ENCODE data around the gene CCDC68. TPM values are rescaled to one million over a fixed set of nuclear protein-coding genes. Genes with fewer than 3 reads are reported as not detected.

The CCDC68 gene
- total RNA-seq, 5 donors from 2014 or later (not counting 1 experiment from before 2014, with no cell fraction given) = 0.13 TPM; not detected in 4

- H3K4me1 Mint-ChIP-seq = peaks cover 5 to 8% (median 7%) of the 10 kb centered on the region in 3 donors
These were observed 86.6 kb downstream of the CCDC68 start for GRCh38 chr18:54872681-54873080.

GRCh38 chr18:54871231-54871630 is 88.0 kb downstream of the CCDC68 start:
- H3K27ac Mint-ChIP-seq = no peak overlapping the region
- Histone ChIP-seq H3K27ac (ENCODE audit: low read length) (no peak overlapping the region), H3K27me3 (replicated peaks in 1 of 2; ENCODE audit: control insufficient read depth in 2 of 2, extremely low read depth in 1 of 2, insufficient read depth in 2 of 2, low read length in 1 of 2) (peaks cover 0 to 3% of the 10 kb centered on the region in 2 experiments), H3K9me3 (no peaks in the 10 kb centered on the region), H3K36me3 (ENCODE audit: control insufficient read depth in 2 of 2, extremely low read depth in 1 of 2, insufficient read depth in 1 of 2, low read length in 1 of 2) (no peaks in the 10 kb centered on the region), H3K4me1 (ENCODE audit: control insufficient read depth in 1 of 2, extremely low read depth in 1 of 2, insufficient read depth in 2 of 2, low read length in 2 of 2) (no peaks in the 10 kb centered on the region), H3K4me3 (ENCODE audit: control insufficient read depth in 1 of 2, extremely low read depth in 1 of 2, low read length in 1 of 2) (no peak overlapping the region)
- no peaks in the 10 kb centered on the region for H3K27me3 Mint-ChIP-seq
- ATAC-seq (replicated peaks in 1 of 4) (no peak), DNase-seq (no peak)
- H3K4me1 Mint-ChIP-seq = peaks cover 5 to 8% (median 7%) of the 10 kb centered on the region in 3 donors
- ChIA-PET CTCF (no interaction called here), POLR2A (interaction anchor here in 1 of 2 donors (0.9 kb wide), 1 partner anchor 11 kb away, joined by 7 read pairs; no protein-coding TSS in a partner anchor)
- WGBS (ENCODE audit: insufficient coverage) = 95% methylated on average over 4 of the region's 6 CpGs
- no peak overlapping the region for H3K4me3 Mint-ChIP-seq
- no peaks in the 10 kb centered on the region for H3K9me3 Mint-ChIP-seq
- H3K36me3 Mint-ChIP-seq = peaks cover 8% of the 10 kb centered on the region

More at GRCh38 chr18:54872681-54873080, 86.6 kb downstream of the CCDC68 start:
- ChIA-PET POLR2A (no interaction called here), CTCF (interaction anchor here (0.7 to 0.8 kb wide), 3 partner anchors 43 to 1721 kb away, joined by 3 to 4 read pairs (median 3); no protein-coding TSS in a partner anchor)
- H3K36me3 Mint-ChIP-seq = peaks cover 5% of the 10 kb centered on the region
- H3K4me3 Mint-ChIP-seq = no peak overlapping the region
- no peak for ATAC-seq (replicated peaks in 1 of 4)
- DNase-seq = no peak
- no peaks in the 10 kb centered on the region for H3K9me3 Mint-ChIP-seq
- Histone ChIP-seq H3K9me3 (no peaks in the 10 kb centered on the region), H3K36me3 (ENCODE audit: control insufficient read depth in 2 of 2, extremely low read depth in 1 of 2, insufficient read depth in 1 of 2, low read length in 1 of 2) (no peaks in the 10 kb centered on the region), H3K27ac (ENCODE audit: low read length) (no peak overlapping the region), H3K4me3 (ENCODE audit: control insufficient read depth in 1 of 2, extremely low read depth in 1 of 2, low read length in 1 of 2) (no peak overlapping the region), H3K27me3 (replicated peaks in 1 of 2; ENCODE audit: control insufficient read depth in 2 of 2, extremely low read depth in 1 of 2, insufficient read depth in 2 of 2, low read length in 1 of 2) (no peaks in the 10 kb centered on the region), H3K4me1 (ENCODE audit: control insufficient read depth in 1 of 2, extremely low read depth in 1 of 2, insufficient read depth in 2 of 2, low read length in 2 of 2) (no peaks in the 10 kb centered on the region)
- H3K27ac Mint-ChIP-seq = no peak overlapping the region
- H3K27me3 Mint-ChIP-seq = no peaks in the 10 kb centered on the region
- WGBS (ENCODE audit: insufficient coverage) = no CpG with 5 or more reads among the region's 1 CpG

- no peaks in the 10 kb centered on the region for H3K36me3 ChIP-seq (ENCODE audit: control insufficient read depth in 2 of 2, extremely low read depth in 1 of 2, insufficient read depth in 1 of 2, low read length in 1 of 2)
- no peaks in the 10 kb centered on the region for H3K9me3 ChIP-seq
- POLR2A ChIA-PET = interaction anchor here in 1 of 2 donors (0.7 kb wide), 1 partner anchor 24 kb away, joined by 3 read pairs; no protein-coding TSS in a partner anchor
- 77% methylated on average over 5 of the region's 5 CpGs for WGBS (ENCODE audit: insufficient coverage)
- no peaks in the 10 kb centered on the region for H3K4me1 ChIP-seq (ENCODE audit: control insufficient read depth in 1 of 2, extremely low read depth in 1 of 2, insufficient read depth in 2 of 2, low read length in 2 of 2)
- Mint-ChIP-seq H3K27ac (no peak overlapping the region), H3K36me3 (peaks cover 8% of the 10 kb centered on the region), H3K4me1 (no peaks in the 10 kb centered on the region), H3K9me3 (no peaks in the 10 kb centered on the region), H3K27me3 (no peaks in the 10 kb centered on the region), H3K4me3 (no peak overlapping the region)
- H3K27ac ChIP-seq (ENCODE audit: low read length) = no peak overlapping the region
- DNase-seq (no peak), ATAC-seq (replicated peaks in 1 of 4) (no peak)
- peaks cover 0 to 3% of the 10 kb centered on the region in 2 experiments for H3K27me3 ChIP-seq (replicated peaks in 1 of 2; ENCODE audit: control insufficient read depth in 2 of 2, extremely low read depth in 1 of 2, insufficient read depth in 2 of 2, low read length in 1 of 2)
- H3K4me3 ChIP-seq (ENCODE audit: control insufficient read depth in 1 of 2, extremely low read depth in 1 of 2, low read length in 1 of 2) = no peak overlapping the region
- CTCF ChIA-PET = no interaction called here
These were observed 92.1 kb downstream of the CCDC68 start for GRCh38 chr18:54867131-54867530.

- H3K36me3 Mint-ChIP-seq = peaks cover 2% of the 10 kb centered on the region
- whole genome bisulfite sequencing (ENCODE audit: insufficient coverage) = no CpG with 5 or more reads among the region's 1 CpG
- ChIA-PET CTCF (no interaction called here), POLR2A (no interaction called here)
- H3K27me3 ChIP-seq (replicated peaks in 1 of 2; ENCODE audit: control insufficient read depth in 2 of 2, extremely low read depth in 1 of 2, insufficient read depth in 2 of 2, low read length in 1 of 2) = no peaks in the 10 kb centered on the region
- H3K4me3 Mint-ChIP-seq = no peak overlapping the region
- H3K27me3 Mint-ChIP-seq = no peaks in the 10 kb centered on the region
- ATAC-seq (replicated peaks in 1 of 4) (no peak), DNase-seq (no peak)
- no peaks in the 10 kb centered on the region for H3K4me1 ChIP-seq (ENCODE audit: control insufficient read depth in 1 of 2, extremely low read depth in 1 of 2, insufficient read depth in 2 of 2, low read length in 2 of 2)
- no peaks in the 10 kb centered on the region for H3K9me3 ChIP-seq
- no peaks in the 10 kb centered on the region for H3K9me3 Mint-ChIP-seq
- H3K36me3 ChIP-seq (ENCODE audit: control insufficient read depth in 2 of 2, extremely low read depth in 1 of 2, insufficient read depth in 1 of 2, low read length in 1 of 2) = no peaks in the 10 kb centered on the region
- H3K4me3 ChIP-seq (ENCODE audit: control insufficient read depth in 1 of 2, extremely low read depth in 1 of 2, low read length in 1 of 2) = no peak overlapping the region
- H3K27ac ChIP-seq (ENCODE audit: low read length) = no peak overlapping the region
- no peak overlapping the region for H3K27ac Mint-ChIP-seq
- peaks cover 0 to 7% (median 0%) of the 10 kb centered on the region in 3 donors for H3K4me1 Mint-ChIP-seq
These were observed 98.3 kb downstream of the CCDC68 start for GRCh38 chr18:54860941-54861340.

DNA sequence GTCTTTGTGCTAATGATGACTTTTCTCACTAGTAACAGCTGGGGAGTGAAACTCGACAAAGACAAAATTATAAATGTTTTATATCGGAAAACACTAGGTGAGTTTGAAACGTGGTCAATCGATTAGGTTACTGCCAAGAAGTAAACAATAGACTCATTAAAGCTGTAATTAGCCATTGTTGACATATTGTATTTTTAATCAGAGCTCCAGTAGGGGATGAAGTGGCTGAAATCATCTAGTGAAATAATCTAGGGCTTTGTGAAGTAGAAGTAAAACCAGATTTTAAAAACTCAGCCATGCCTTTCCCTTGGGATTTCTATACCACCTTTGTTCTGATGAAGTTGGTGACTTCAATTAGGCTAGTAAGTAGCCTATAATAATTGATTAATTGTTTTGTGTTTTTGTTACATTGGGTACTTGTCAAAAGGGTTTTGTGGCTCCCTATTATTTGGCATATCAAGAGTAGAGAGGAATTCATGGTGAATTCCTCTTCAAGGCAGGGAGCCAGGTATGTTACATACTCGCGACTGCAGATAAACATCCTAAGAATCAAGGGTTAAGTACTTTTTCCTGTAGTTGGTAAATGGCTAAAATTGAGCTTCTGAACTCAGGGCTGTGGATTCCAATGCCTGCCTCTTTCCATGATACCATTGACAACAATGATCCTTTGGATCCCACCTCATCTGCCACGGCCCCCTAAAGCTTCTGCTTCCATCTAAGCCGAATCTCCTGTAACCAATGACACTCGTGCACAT is 99.4 kb downstream of the CCDC68 start:
- Mint-ChIP-seq H3K27ac (no peak overlapping the region), H3K9me3 (no peaks in the 10 kb centered on the region), H3K4me3 (no peak overlapping the region), H3K4me1 (peaks cover 0 to 7% (median 0%) of the 10 kb centered on the region in 3 donors), H3K27me3 (no peaks in the 10 kb centered on the region), H3K36me3 (peaks cover 5% of the 10 kb centered on the region)
- ChIA-PET POLR2A (interaction anchor here in 1 of 2 donors (0.6 kb wide), 1 partner anchor 12 kb away, joined by 7 read pairs; no protein-coding TSS in a partner anchor), CTCF (no interaction called here)
- Histone ChIP-seq H3K9me3 (no peaks in the 10 kb centered on the region), H3K27me3 (replicated peaks in 1 of 2; ENCODE audit: control insufficient read depth in 2 of 2, extremely low read depth in 1 of 2, insufficient read depth in 2 of 2, low read length in 1 of 2) (no peaks in the 10 kb centered on the region), H3K36me3 (ENCODE audit: control insufficient read depth in 2 of 2, extremely low read depth in 1 of 2, insufficient read depth in 1 of 2, low read length in 1 of 2) (no peaks in the 10 kb centered on the region), H3K4me3 (ENCODE audit: control insufficient read depth in 1 of 2, extremely low read depth in 1 of 2, low read length in 1 of 2) (no peak overlapping the region), H3K4me1 (ENCODE audit: control insufficient read depth in 1 of 2, extremely low read depth in 1 of 2, insufficient read depth in 2 of 2, low read length in 2 of 2) (no peaks in the 10 kb centered on the region), H3K27ac (ENCODE audit: low read length) (no peak overlapping the region)
- DNase-seq (no peak), ATAC-seq (replicated peaks in 1 of 4) (no peak)
- WGBS (ENCODE audit: insufficient coverage) = 69% methylated on average over 7 of the region's 9 CpGs

DNA sequence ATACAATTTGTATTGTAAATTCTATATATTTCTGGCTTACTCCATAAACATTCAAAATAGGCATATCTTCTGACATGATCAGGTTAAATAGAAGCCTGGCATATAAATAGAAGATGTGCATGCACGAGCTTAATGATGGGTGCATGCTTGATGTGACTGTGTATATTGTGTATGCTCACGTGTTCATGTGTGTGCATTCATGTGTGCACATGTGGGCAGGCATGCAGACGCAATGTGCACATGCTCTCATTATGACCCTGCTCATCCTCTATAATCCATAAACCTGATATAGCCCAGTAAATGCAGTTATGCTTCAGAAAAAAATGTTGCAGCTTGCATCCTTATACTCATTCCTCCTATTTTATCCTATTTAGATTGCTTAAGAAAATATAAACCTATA is 101.8 kb downstream of the CCDC68 start:
- Histone ChIP-seq H3K9me3 (no peaks in the 10 kb centered on the region), H3K4me1 (ENCODE audit: control insufficient read depth in 1 of 2, extremely low read depth in 1 of 2, insufficient read depth in 2 of 2, low read length in 2 of 2) (peaks cover 0 to 2% of the 10 kb centered on the region in 2 experiments), H3K27me3 (replicated peaks in 1 of 2; ENCODE audit: control insufficient read depth in 2 of 2, extremely low read depth in 1 of 2, insufficient read depth in 2 of 2, low read length in 1 of 2) (no peaks in the 10 kb centered on the region), H3K27ac (ENCODE audit: low read length) (no peak overlapping the region), H3K36me3 (ENCODE audit: control insufficient read depth in 2 of 2, extremely low read depth in 1 of 2, insufficient read depth in 1 of 2, low read length in 1 of 2) (no peaks in the 10 kb centered on the region), H3K4me3 (ENCODE audit: control insufficient read depth in 1 of 2, extremely low read depth in 1 of 2, low read length in 1 of 2) (no peak overlapping the region)
- Mint-ChIP-seq H3K4me1 (peaks cover 8 to 18% (median 8%) of the 10 kb centered on the region in 3 donors), H3K27me3 (no peaks in the 10 kb centered on the region), H3K27ac (no peak overlapping the region), H3K36me3 (peaks cover 5% of the 10 kb centered on the region), H3K4me3 (no peak overlapping the region), H3K9me3 (no peaks in the 10 kb centered on the region)
- ChIA-PET POLR2A (no interaction called here), CTCF (no interaction called here)
- no peak for ATAC-seq (replicated peaks in 1 of 4)
- WGBS (ENCODE audit: insufficient coverage) = no CpG with 5 or more reads among the region's 3 CpGs
- DNase-seq = no peak
